Neuronal stem cell (in vitro differentiated cells): Measurements from ENCODE around the gene FIBP.

Source experiments
- DNase-seq: peaks from one replicate; pipeline ENCODE4 v3.0.0-alpha.2; 2013; ENCODE audit warnings: low spot score
- H2AFZ ChIP-seq: one replicate; pipeline ENCODE4 v1.6.1; 2013; ENCODE audit warnings: mild to moderate bottlenecking, low read length, inconsistent platforms
- H2AK5ac ChIP-seq: 2 replicates; pipeline ENCODE4 v1.6.1; 2013; ENCODE audit warnings: low read depth, mild to moderate bottlenecking, inconsistent platforms, low read length, moderate library complexity, mixed read lengths
- H2BK120ac ChIP-seq: 2 replicates; pipeline ENCODE4 v1.6.1; 2013; ENCODE audit warnings: low read depth, mild to moderate bottlenecking, inconsistent platforms, low read length, moderate library complexity, mixed read lengths
- H2BK12ac ChIP-seq: one replicate; pipeline ENCODE4 v1.6.1; 2013; ENCODE audit warnings: low read length, inconsistent platforms
- H2BK15ac ChIP-seq: 2 replicates; pipeline ENCODE4 v1.6.1; 2013; ENCODE audit warnings: mild to moderate bottlenecking, low read length, inconsistent platforms, mixed read lengths
- H2BK5ac ChIP-seq: one replicate; pipeline ENCODE4 v1.6.1; 2013; ENCODE audit warnings: inconsistent platforms, mild to moderate bottlenecking, low read length, moderate library complexity
- H3K14ac ChIP-seq: one replicate; pipeline ENCODE4 v1.6.1; 2013; ENCODE audit warnings: low read length, inconsistent platforms
- H3K18ac ChIP-seq: 2 replicates; pipeline ENCODE4 v1.6.1; 2013; ENCODE audit warnings: low read length, inconsistent platforms
- H3K23ac ChIP-seq: 2 replicates; pipeline ENCODE4 v1.6.1; 2013; ENCODE audit warnings: low read depth, mild to moderate bottlenecking, mixed read lengths, low read length, inconsistent platforms; ENCODE audit not compliant: poor library complexity
- H3K27ac ChIP-seq: replicated peaks from 3 replicates; pipeline ENCODE4 v1.5.1; 2013; ENCODE audit warnings: low read length, inconsistent platforms
- H3K27me3 ChIP-seq, 3 experiments: 2 replicates each; pipeline ENCODE4 v1.6.1; 2013; ENCODE audit warnings: low read length in 3 of 3, mild to moderate bottlenecking in 2 of 3, inconsistent platforms in 1 of 3, low read depth in 1 of 3, mixed read lengths in 1 of 3, moderate library complexity in 1 of 3; ENCODE audit not compliant: control insufficient read depth in 3 of 3, insufficient read depth in 3 of 3
- H3K36me3 ChIP-seq, 2 donors: replicated peaks in 1 of 2; 2 replicates each; pipeline ENCODE4 v1.6.1; 2013; ENCODE audit warnings: low read length in 2 of 2; ENCODE audit not compliant: control insufficient read depth in 2 of 2, insufficient read depth in 2 of 2
- H3K4ac ChIP-seq: 2 replicates; pipeline ENCODE4 v1.6.1; 2013; ENCODE audit warnings: inconsistent platforms, mild to moderate bottlenecking, low read length, moderate library complexity
- H3K4me1 ChIP-seq, 2 donors: 1 replicate in 1 of 2; 2 replicates in 1 of 2; pipeline ENCODE4 v1.6.1; 2013; ENCODE audit warnings: low read length in 2 of 2, low read depth in 1 of 2; ENCODE audit not compliant: control insufficient read depth in 2 of 2, insufficient read depth in 1 of 2
- H3K4me2 ChIP-seq: one replicate; pipeline ENCODE4 v1.6.1; 2013; ENCODE audit warnings: mild to moderate bottlenecking, low read length, inconsistent platforms; ENCODE audit not compliant: insufficient read depth, poor library complexity, severe bottlenecking
- H3K4me3 ChIP-seq, 2 donors: 2 replicates each; pipeline ENCODE4 v1.5.1; 2013; ENCODE audit warnings: low read length in 2 of 2, mild to moderate bottlenecking in 2 of 2, inconsistent platforms in 1 of 2, moderate library complexity in 1 of 2
- H3K79me1 ChIP-seq: one replicate; pipeline ENCODE4 v1.6.1; 2013; ENCODE audit warnings: low read depth, mild to moderate bottlenecking, inconsistent platforms, low read length, moderate library complexity
- H3K9ac ChIP-seq: one replicate; pipeline ENCODE4 v1.6.1; 2013; ENCODE audit warnings: mild to moderate bottlenecking, low read depth, low read length, inconsistent platforms; ENCODE audit not compliant: poor library complexity
- H3K9me3 ChIP-seq, 2 donors: replicated peaks in 1 of 2; 2 replicates each; pipeline versions ENCODE3 to v1.6.1; 2013; ENCODE audit warnings: low read length in 2 of 2, mild to moderate bottlenecking in 2 of 2, inconsistent platforms in 1 of 2, low read depth in 1 of 2, mixed read lengths in 1 of 2, moderate library complexity in 1 of 2; ENCODE audit not compliant: control insufficient read depth in 2 of 2, insufficient read depth in 1 of 2
- H4K8ac ChIP-seq: one replicate; pipeline ENCODE4 v1.6.1; 2013; ENCODE audit warnings: low read depth, mild to moderate bottlenecking, inconsistent platforms, low read length, moderate library complexity
- H4K91ac ChIP-seq: one replicate; pipeline ENCODE4 v1.6.1; 2013; ENCODE audit warnings: low read length, low read depth, mild to moderate bottlenecking, inconsistent platforms; ENCODE audit not compliant: poor library complexity
- WGBS, 2 donors: extraction: QIAGEN DNeasy Blood & Tissue Kit; methylation state at CpG; one replicate each; pipeline ENCODE4 v1.1.7; 2013; ENCODE audit warnings: missing lambda C conversion rate in 2 of 2, mixed read lengths in 1 of 2; ENCODE audit not compliant: insufficient read length in 2 of 2, insufficient replicate concordance in 1 of 2; ENCODE audit errors: extremely low coverage in 2 of 2; 5-methylcytosine and 5-hydroxymethylcytosine counted together

FIBP gene

GRCh38 chr11:65870307-65870658 is 18.0 kb downstream of the FIBP start:
- H3K9ac ChIP-seq, result no peak overlapping the region
- WGBS, 2 donors, result no CpG with 5 or more reads among the region's 11 CpGs
- no peak overlapping the region for H3K4me3 ChIP-seq
- H2AFZ ChIP-seq, result no peak overlapping the region
- H2BK120ac ChIP-seq, result no peak overlapping the region
- DNase-seq, result no peak
- H3K4me2 ChIP-seq, result no peak overlapping the region
- H3K4ac ChIP-seq, result no peak overlapping the region
- H4K91ac ChIP-seq, result peak overlapping the region; percentile 89
- peak overlapping the region; percentile 43 for H2BK5ac ChIP-seq
- peaks cover 0 to 5% (median 0%) of the 10 kb centered on the region in 3 experiments for H3K27me3 ChIP-seq
- H3K36me3 ChIP-seq, result peaks cover 6 to 26% of the 10 kb centered on the region in 2 donors
- no peak overlapping the region for H4K8ac ChIP-seq
- H3K79me1 ChIP-seq, result peaks cover 3% of the 10 kb centered on the region
- H2BK12ac ChIP-seq, result no peak overlapping the region
- H3K23ac ChIP-seq, result peak overlapping the region; percentile 87
- H2AK5ac ChIP-seq, result peak overlapping the region; percentile 13
- peak overlapping the region; percentile 32 for H3K18ac ChIP-seq
- H3K14ac ChIP-seq, result no peak overlapping the region
- no peaks in the 10 kb centered on the region for H3K9me3 ChIP-seq
- H2BK15ac ChIP-seq, result no peak overlapping the region
- H3K4me1 ChIP-seq, result peaks cover 5 to 22% of the 10 kb centered on the region in 2 donors
- H3K27ac ChIP-seq, result no peak overlapping the region

DNA sequence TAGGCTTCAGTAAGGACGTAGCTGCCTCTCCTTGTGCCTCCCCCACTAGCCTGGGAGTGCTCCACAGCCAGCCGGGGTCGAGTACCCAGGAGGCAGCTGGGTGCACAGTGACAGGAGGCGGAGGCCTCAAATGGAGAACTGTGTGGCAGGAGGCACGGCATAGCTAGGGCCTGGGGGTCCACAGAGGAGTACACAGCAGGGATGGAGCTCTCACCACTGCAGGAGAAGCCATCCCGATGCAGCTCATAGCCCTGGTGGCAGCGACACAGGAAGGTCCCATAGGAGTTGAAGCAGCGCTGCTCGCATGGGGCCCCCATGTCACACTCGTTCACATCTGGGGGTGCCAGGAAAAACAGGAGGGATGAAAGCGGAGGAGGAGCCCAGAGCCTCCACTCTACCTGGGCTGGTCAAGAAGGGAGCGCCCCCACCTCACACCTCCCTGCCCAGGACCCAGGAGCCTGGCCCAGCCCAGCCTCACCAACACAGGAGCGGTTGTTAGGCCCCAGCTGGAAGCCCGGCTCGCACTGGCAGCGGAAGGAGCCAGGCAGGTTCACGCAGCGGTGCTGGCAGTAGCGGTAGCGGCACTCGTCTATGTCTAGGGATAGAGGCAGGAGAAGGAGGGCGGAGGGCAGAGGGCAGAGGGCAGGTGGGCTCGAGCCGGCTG is 18.5 kb downstream of the FIBP start:
- H4K91ac ChIP-seq, result peak overlapping the region; percentile 89
- no peaks in the 10 kb centered on the region for H3K9me3 ChIP-seq
- no peak overlapping the region for H3K18ac ChIP-seq
- H2BK120ac ChIP-seq, result no peak overlapping the region
- H3K4me1 ChIP-seq, result peaks cover 5 to 22% of the 10 kb centered on the region in 2 donors
- H3K27me3 ChIP-seq, result peaks cover 0 to 5% (median 0%) of the 10 kb centered on the region in 3 experiments
- H3K14ac ChIP-seq, result no peak overlapping the region
- H3K27ac ChIP-seq, result no peak overlapping the region
- H3K4me2 ChIP-seq, result no peak overlapping the region
- no peak overlapping the region for H2BK15ac ChIP-seq
- no peak for DNase-seq
- peaks cover 9 to 31% of the 10 kb centered on the region in 2 donors for H3K36me3 ChIP-seq
- H3K79me1 ChIP-seq, result peaks cover 3% of the 10 kb centered on the region
- peak overlapping the region; percentile 31 for H2BK12ac ChIP-seq
- H3K4ac ChIP-seq, result no peak overlapping the region
- peak overlapping the region; percentile 88 for H4K8ac ChIP-seq
- peak overlapping the region; percentile 43 for H2BK5ac ChIP-seq
- H3K23ac ChIP-seq, result peak overlapping the region; percentile 87
- H2AFZ ChIP-seq, result no peak overlapping the region
- no peak overlapping the region for H3K9ac ChIP-seq
- no peak overlapping the region for H3K4me3 ChIP-seq
- no CpG with 5 or more reads among the region's 24 CpGs for WGBS, 2 donors
- peak overlapping the region; percentile 91 for H2AK5ac ChIP-seq

DNA sequence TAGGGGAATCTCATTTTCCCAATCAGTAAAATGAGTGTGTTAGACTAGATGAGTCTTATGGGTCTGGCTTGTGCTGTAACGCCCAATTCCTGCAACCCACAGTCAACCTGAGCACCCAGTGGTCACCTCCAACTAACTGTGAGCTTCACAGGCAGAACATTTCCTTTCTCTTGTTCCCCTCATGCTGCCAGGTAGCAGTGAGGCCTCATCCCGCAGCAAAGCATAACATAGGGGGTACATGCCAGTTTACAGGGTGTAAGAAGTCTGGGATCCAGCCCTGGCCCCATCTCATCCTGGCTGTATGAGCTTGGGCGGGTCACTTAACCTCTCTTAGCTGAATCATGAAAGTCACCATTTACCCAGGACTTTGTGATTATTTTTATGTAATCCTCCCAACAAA is 19.4 kb downstream of the FIBP start:
- H3K23ac ChIP-seq, result no peak overlapping the region
- no peak overlapping the region for H3K9ac ChIP-seq
- H3K14ac ChIP-seq, result no peak overlapping the region
- H3K4ac ChIP-seq, result no peak overlapping the region
- no peak overlapping the region for H3K4me3 ChIP-seq
- H3K36me3 ChIP-seq, result peaks cover 17 to 40% of the 10 kb centered on the region in 2 donors
- H3K18ac ChIP-seq, result no peak overlapping the region
- H4K91ac ChIP-seq, result no peak overlapping the region
- no peak overlapping the region for H2BK12ac ChIP-seq
- no peak overlapping the region for H2BK120ac ChIP-seq
- H4K8ac ChIP-seq, result no peak overlapping the region
- no peak overlapping the region for H3K27ac ChIP-seq
- H3K4me2 ChIP-seq, result no peak overlapping the region
- no peak overlapping the region for H2AFZ ChIP-seq
- peaks cover 5 to 22% of the 10 kb centered on the region in 2 donors for H3K4me1 ChIP-seq
- peaks cover 0 to 5% (median 0%) of the 10 kb centered on the region in 3 experiments for H3K27me3 ChIP-seq
- WGBS, 2 donors, result no CpG with 5 or more reads among the region's 3 CpGs
- DNase-seq, result no peak
- H3K79me1 ChIP-seq, result peaks cover 3% of the 10 kb centered on the region
- H3K9me3 ChIP-seq, result no peaks in the 10 kb centered on the region
- no peak overlapping the region for H2AK5ac ChIP-seq
- H2BK15ac ChIP-seq, result no peak overlapping the region
- H2BK5ac ChIP-seq, result no peak overlapping the region

DNA sequence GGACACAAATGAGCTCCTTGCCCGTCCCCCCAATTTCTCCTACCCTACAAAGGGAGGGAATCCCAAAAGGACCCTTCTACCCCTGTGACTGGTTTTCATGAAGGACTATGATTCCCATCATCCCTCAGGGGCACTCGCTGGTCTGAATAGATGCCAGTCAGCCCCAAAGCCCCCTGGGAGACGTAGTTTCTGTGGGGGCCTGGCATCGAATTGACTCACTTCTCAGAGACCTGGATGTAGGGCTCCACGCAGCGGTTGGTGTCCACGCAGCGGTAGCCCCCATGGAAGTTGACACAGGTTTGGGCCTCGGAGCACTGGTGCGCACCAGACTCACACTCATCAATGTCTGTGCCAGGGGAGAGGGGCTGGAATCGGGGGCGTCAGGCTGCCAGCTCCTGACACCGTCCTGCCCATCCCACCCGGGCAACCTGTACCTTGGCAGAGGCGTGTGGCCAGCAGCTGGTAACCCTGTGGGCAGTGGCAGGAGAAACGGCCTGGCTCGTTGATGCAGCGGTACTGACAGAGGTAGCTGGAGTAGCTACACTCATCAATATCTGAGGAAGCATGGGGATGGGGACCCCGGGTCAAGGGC is 20.1 kb downstream of the FIBP start:
- Histone ChIP-seq H3K23ac (no peak overlapping the region), H3K18ac (no peak overlapping the region), H3K9me3 (no peaks in the 10 kb centered on the region), H3K27ac (no peak overlapping the region), H2BK120ac (no peak overlapping the region), H4K91ac (no peak overlapping the region), H2AK5ac (no peak overlapping the region), H3K14ac (no peak overlapping the region), H2BK15ac (no peak overlapping the region), H3K36me3 (peaks cover 24 to 47% of the 10 kb centered on the region in 2 donors), H2BK12ac (no peak overlapping the region), H3K4ac (no peak overlapping the region), H3K4me2 (peak overlapping the region; percentile 67), H3K79me1 (peaks cover 6% of the 10 kb centered on the region), H2BK5ac (no peak overlapping the region), H3K4me3 (peak overlapping the region in 1 of 2 donors; percentile 84), H3K27me3 (peaks cover 0 to 4% (median 0%) of the 10 kb centered on the region in 3 experiments), H3K9ac (no peak overlapping the region), H3K4me1 (peaks cover 5 to 20% of the 10 kb centered on the region in 2 donors), H2AFZ (no peak overlapping the region), H4K8ac (no peak overlapping the region)
- WGBS, 2 donors, result no CpG with 5 or more reads among the region's 19 CpGs
- peak; percentile 62 for DNase-seq
